Ovary (tissue), 9 donors: ENCODE results near the gene PKD1L1. TPM values are rescaled to one million over a fixed set of nuclear protein-coding genes. Genes with fewer than 3 reads are reported as not detected.

ENCODE experiments used
- DNase-seq, 5 donors: peaks; one replicate each; pipeline ENCODE4 v3.0.0-alpha.2; 2019 to 2020
- H3K27ac ChIP-seq, 2 donors: fragments of 200-600 bp; one replicate each; pipeline versions ENCODE4 v1.5.1 to v1.8.0; 2019 to 2022
- H3K27me3 ChIP-seq: fragments of 200-600 bp; one replicate; pipeline ENCODE4 v1.8.0; 2022
- H3K36me3 ChIP-seq: fragments of 200-600 bp; sonication (generic); one replicate; pipeline ENCODE4 v1.5.1; 2019
- H3K4me1 ChIP-seq: one replicate; pipeline ENCODE4 v1.8.1; 2013; ENCODE audit warnings: mild to moderate bottlenecking, moderate library complexity; ENCODE audit not compliant: insufficient read depth
- H3K4me3 ChIP-seq: fragments of 200-600 bp; sonication (generic); one replicate; pipeline ENCODE4 v1.5.1; 2017
- H3K9me3 ChIP-seq, 2 donors: fragments of 200-600 bp in 1 of 2; sonication (generic) in 1 of 2; one replicate each; pipeline versions ENCODE4 v1.5.1 to v1.8.1; 2013 to 2019; ENCODE audit warnings: mild to moderate bottlenecking in 1 of 2, moderate library complexity in 1 of 2
- EP300 ChIP-seq: sonication (generic); formaldehyde crosslinking; IDR thresholded peaks from one replicate; pipeline ENCODE4 v1.6.1; 2017; ENCODE audit warnings: antibody characterized with exemption
- POLR2A ChIP-seq: fragments of 450-650 bp; IDR thresholded peaks from one replicate; pipeline ENCODE4 v1.6.1; 2017; ENCODE audit warnings: antibody characterized with exemption, mild to moderate bottlenecking, moderate library complexity
- WGBS, 3 donors: extraction: QIAGEN DNeasy Blood & Tissue Kit in 1 of 3; methylation state at CpG; one replicate each; pipeline versions ENCODE4 v1.1.5 to v1.1.7; 2013 to 2017; 5-methylcytosine and 5-hydroxymethylcytosine counted together
- intact Hi-C, 4 donors: fragments of 100-400 bp; cut with DNase I; formaldehyde crosslinking; loops; one replicate each; pipeline versions ENCODE4 v1.11.0 to v1.15.1; 2022 to 2023
- polyA plus RNA-seq, 2 donors: library from polyadenylated mRNA; stranded (reverse); fragments of 200-250 nt in 1 of 2; fragments of 350-450 nt in 1 of 2; fragmentation: Illumina TruSeq in 1 of 2; extraction: RNeasy Lipid Tissue Mini Kit (QIAGEN cat#74804) in 1 of 2; gene quantifications; one replicate each; pipeline ENCODE4 v1.2.3, GENCODE V29; 2013 to 2014
- total RNA-seq, 7 donors: library from RNA; depleted of rRNA in 2 of 7; stranded (reverse); fragments of >200 nt in 2 of 7; fragmentation: NEBNext Ultra II Directional in 3 of 7; extraction: Animal tissue kit (Norgen Biotek cat#: 25700) in 3 of 7; gene quantifications; one replicate each; pipeline versions ENCODE4 v1.1.0 to v1.2.4, GENCODE V29; 2016 to 2023
- TF ChIP-seq, protein P1 (sequence below), 3 donors: fragments of 450-650 bp in 2 of 3; fragments of 200-600 bp in 1 of 3; IDR thresholded peaks; one replicate each; pipeline versions ENCODE4 v1.5.1 to v1.8.0; 2016 to 2022; ENCODE audit warnings: antibody characterized with exemption in 3 of 3, mild to moderate bottlenecking in 1 of 3
- donor health status: DM: no; HTN: no; CAD: no; lungs with moderate emphysema.
- donor health status: DM: no; HTN: no; CAD: no.
- donor health status: Bipolar disorder and iron deficiency.
- donor health status: DM: yes; HTN: yes; CAD: no.
- donor health status: DM: no; HTN: no; CAD: no.
- donor health status: DM: yes; HTN: yes; CAD: no.

PKD1L1 gene
- total and polyA plus RNA-seq, 9 donors: 0.11 to 0.48 (median 0.22) TPM

DNA sequence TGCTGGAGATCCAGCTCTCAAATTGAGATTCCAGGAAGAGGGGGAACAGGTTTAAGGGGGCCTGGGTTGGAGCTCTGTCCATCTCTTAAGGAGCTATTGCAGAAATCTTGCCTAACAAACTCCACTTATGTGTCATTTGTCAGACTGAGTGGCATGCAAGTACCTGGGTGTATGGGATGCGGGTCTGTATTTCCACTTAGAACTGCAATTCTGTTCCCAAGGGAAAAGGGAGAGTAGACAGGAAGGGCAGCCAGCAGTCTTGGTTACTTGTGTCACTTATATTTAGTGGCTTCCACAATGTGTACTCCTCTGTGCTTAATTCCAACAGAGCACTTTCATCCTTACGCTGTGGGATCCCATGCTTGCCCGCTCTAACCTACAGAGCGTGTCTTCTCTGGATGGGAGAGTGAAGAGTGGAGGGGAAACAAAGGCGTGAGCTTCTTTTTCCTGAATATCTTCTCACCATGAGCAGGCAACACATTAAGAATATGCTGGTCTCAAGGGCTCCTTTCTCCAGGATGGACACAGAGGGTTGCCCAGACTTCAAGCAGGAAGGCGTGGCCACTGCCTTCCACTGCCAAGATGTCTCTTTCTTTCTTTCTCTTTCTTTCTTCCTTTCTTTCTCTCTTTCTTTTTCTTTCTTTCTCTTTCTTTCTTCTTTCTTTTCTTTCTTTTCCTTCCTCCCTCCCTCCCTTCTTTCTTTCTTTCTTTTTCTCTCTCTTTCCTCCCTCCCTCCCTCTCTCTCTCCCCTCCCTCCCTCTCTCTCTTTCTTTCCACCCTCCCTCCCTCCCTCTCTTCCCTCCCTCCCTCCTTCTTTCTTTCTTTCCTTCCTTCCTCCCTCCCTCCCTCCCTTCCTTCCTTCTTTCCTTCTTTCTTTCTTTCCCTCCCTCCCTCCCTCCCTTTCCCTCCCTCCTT lies 212.6 kb downstream of the PKD1L1 start:
- Histone ChIP-seq H3K36me3 (no peaks in the 10 kb centered on the region), H3K27me3 (no peaks in the 10 kb centered on the region)

DNA sequence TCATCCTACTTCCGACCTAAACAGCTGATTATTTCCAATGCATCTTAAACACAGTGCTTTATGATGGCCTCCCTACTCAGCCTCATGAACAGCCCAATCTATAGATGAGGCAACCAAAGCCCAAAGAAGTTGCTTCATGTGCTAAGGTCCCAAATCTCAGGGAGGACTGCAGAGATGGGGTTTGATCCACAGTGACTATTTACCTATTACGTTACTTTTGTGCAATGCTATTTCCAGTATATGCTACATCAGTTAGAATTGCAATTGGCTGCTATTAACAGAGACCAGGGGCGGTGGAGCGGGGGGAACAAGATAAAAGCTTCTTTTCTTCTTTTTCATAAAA lies 213.3 kb downstream of the PKD1L1 start:
- TF ChIP-seq EP300: no peak
- no peak for TF ChIP-seq POLR2A
- TF ChIP-seq, protein P1, sequence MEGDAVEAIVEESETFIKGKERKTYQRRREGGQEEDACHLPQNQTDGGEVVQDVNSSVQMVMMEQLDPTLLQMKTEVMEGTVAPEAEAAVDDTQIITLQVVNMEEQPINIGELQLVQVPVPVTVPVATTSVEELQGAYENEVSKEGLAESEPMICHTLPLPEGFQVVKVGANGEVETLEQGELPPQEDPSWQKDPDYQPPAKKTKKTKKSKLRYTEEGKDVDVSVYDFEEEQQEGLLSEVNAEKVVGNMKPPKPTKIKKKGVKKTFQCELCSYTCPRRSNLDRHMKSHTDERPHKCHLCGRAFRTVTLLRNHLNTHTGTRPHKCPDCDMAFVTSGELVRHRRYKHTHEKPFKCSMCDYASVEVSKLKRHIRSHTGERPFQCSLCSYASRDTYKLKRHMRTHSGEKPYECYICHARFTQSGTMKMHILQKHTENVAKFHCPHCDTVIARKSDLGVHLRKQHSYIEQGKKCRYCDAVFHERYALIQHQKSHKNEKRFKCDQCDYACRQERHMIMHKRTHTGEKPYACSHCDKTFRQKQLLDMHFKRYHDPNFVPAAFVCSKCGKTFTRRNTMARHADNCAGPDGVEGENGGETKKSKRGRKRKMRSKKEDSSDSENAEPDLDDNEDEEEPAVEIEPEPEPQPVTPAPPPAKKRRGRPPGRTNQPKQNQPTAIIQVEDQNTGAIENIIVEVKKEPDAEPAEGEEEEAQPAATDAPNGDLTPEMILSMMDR (IDR thresholded peaks at IDR 0.05): no peak
- H3K9me3 ChIP-seq: no peaks in the 10 kb centered on the region
- WGBS, 3 donors: 94 to 96% (median 95%) methylated on average over 4 of the region's 4 CpGs
- intact Hi-C loops: loop anchor here in 1 of 4 donors (5.0 kb wide), 1 partner anchor 648 kb away; no protein-coding TSS in a partner anchor
- H3K27me3 ChIP-seq: no peaks in the 10 kb centered on the region
- H3K36me3 ChIP-seq: no peaks in the 10 kb centered on the region
- no peak overlapping the region for H3K4me3 ChIP-seq
- DNase-seq: no peak
- no peaks in the 10 kb centered on the region for H3K4me1 ChIP-seq
- H3K27ac ChIP-seq: no peak overlapping the region

More for the DNA sequence above, 212.6 kb downstream of the PKD1L1 start:
- intact Hi-C loops: loop anchor here in 1 of 4 donors (5.0 kb wide), 1 partner anchor 648 kb away; no protein-coding TSS in a partner anchor
- DNase-seq: no peak
- WGBS, 3 donors: 96 to 98% (median 96%) methylated on average over 6 of the region's 6 CpGs
- H3K4me3 ChIP-seq: no peak overlapping the region
- H3K27ac ChIP-seq: no peak overlapping the region
- no peaks in the 10 kb centered on the region for H3K4me1 ChIP-seq
- H3K9me3 ChIP-seq: no peaks in the 10 kb centered on the region
- TF ChIP-seq POLR2A (no peak), EP300 (no peak)
- TF ChIP-seq, protein P1 (IDR thresholded peaks at IDR 0.05): no peak

DNA sequence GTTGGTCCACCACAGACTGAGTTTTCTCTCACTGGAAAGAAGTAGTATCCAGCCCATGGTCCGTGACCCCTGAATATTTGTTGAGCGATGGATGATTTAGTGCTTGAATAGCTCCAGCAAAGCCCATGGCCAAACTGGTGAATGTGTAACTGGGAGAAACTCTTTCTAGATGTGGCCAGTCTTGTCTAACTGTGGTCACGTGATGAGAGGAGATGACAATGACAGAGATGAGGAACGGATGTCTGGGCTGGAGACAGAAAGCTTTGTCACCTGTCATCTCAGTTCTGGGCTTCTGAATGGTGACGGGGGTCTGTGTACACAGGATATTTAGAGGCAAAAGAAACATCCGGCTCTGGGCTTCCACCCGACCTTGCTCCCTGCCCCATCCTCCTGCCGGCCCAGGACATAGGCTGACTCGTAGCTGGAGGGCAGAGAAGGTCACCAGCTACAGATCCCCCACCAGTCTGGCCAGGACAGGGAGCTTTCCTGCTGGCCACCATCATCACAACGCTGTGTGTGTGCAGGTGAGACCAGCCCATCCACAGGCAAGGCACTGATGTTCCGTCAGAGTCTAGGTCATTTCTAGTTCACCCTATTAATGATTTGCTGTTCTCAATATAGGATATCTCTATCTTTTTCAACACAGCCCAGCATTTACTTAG lies 213.8 kb downstream of the PKD1L1 start:
- DNase-seq: no peak
- TF ChIP-seq, protein P1 (IDR thresholded peaks at IDR 0.05): no peak
- TF ChIP-seq POLR2A (no peak), EP300 (no peak)
- WGBS, 3 donors: 69 to 77% (median 69%) methylated on average over 11 of the region's 11 CpGs

DNA sequence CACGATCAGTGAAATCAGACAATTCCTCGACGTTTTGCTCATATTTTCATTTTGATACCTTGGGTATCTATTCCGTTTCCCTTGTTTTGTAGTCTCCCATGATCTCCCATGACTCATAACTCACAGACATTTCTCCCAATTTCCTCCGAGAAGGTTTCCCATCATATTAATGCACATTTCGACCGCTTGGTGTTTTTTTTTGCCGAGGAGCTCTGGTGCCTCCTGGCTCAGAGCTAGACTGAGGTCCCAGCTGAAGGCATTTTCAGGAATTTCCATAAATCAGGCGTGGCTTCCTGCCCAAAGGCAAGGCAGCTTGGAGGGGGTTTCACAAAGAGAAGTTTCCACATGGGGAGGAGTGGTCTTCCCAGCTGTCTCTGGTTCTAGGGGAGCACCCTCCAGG lies 218.1 kb downstream of the PKD1L1 start:
- no peak overlapping the region for H3K4me3 ChIP-seq
- no peak for DNase-seq
- no peaks in the 10 kb centered on the region for H3K27me3 ChIP-seq
- WGBS, 3 donors: 79 to 82% (median 82%) methylated on average over 9 of the region's 9 CpGs
- TF ChIP-seq EP300 (no peak), POLR2A (no peak)
- TF ChIP-seq, protein P1 (IDR thresholded peaks at IDR 0.05): no peak
- H3K27ac ChIP-seq: no peak overlapping the region
- no peaks in the 10 kb centered on the region for H3K9me3 ChIP-seq
- intact Hi-C loops: no loop called here
- no peaks in the 10 kb centered on the region for H3K36me3 ChIP-seq
- no peaks in the 10 kb centered on the region for H3K4me1 ChIP-seq

More for the DNA sequence above, 213.8 kb downstream of the PKD1L1 start:
- no peaks in the 10 kb centered on the region for H3K36me3 ChIP-seq
- no peaks in the 10 kb centered on the region for H3K27me3 ChIP-seq
- H3K4me1 ChIP-seq: no peaks in the 10 kb centered on the region
- intact Hi-C loops: no loop called here
- H3K4me3 ChIP-seq: no peak overlapping the region
- H3K27ac ChIP-seq: no peak overlapping the region
- no peaks in the 10 kb centered on the region for H3K9me3 ChIP-seq
